Measurements from ENCODE around the gene TTLL11.

Gene TTLL11

GRCh38 chr9:121830441-121831140, 262.5 kb downstream of the TTLL11 start:
- DNase-seq (ENCODE audit: low read depth): no peak

GRCh38 chr9:121827251-121827967, 265.7 kb downstream of the TTLL11 start:
- DNase-seq (ENCODE audit: low read depth): no peak

GRCh38 chr9:121826711-121827110, 266.4 kb downstream of the TTLL11 start:
- DNase-seq (ENCODE audit: low read depth): no peak

- DNase-seq (ENCODE audit: low read depth): no peak
Observed at GRCh38 chr9:121825031-121825691, 267.9 kb downstream of the TTLL11 start.

- no peak for DNase-seq (ENCODE audit: low read depth)
Observed at GRCh38 chr9:121824651-121825030, 268.5 kb downstream of the TTLL11 start.

GRCh38 chr9:121823451-121824169, 269.5 kb downstream of the TTLL11 start:
- no peak for DNase-seq (ENCODE audit: low read depth)

GRCh38 chr9:121822093-121823085, 270.7 kb downstream of the TTLL11 start:
- no peak for DNase-seq (ENCODE audit: low read depth)

GRCh38 chr9:121821326-121821725, 271.8 kb downstream of the TTLL11 start:
- DNase-seq (ENCODE audit: low read depth): no peak

GRCh38 chr9:121820286-121821005, 272.7 kb downstream of the TTLL11 start:
- DNase-seq (ENCODE audit: low read depth): no peak

GRCh38 chr9:121819428-121820231, 273.5 kb downstream of the TTLL11 start:
- no peak for DNase-seq (ENCODE audit: low read depth)

GRCh38 chr9:121818841-121819427, 274.2 kb downstream of the TTLL11 start:
- DNase-seq (ENCODE audit: low read depth): no peak

- DNase-seq (ENCODE audit: low read depth): no peak
Observed at GRCh38 chr9:121818016-121818661, 275.0 kb downstream of the TTLL11 start.

- no peak for DNase-seq (ENCODE audit: low read depth)
Observed at GRCh38 chr9:121817476-121817875, 275.6 kb downstream of the TTLL11 start.

GRCh38 chr9:121816845-121817450, 276.2 kb downstream of the TTLL11 start:
- no peak for DNase-seq (ENCODE audit: low read depth)

GRCh38 chr9:121816449-121816817, 276.7 kb downstream of the TTLL11 start:
- DNase-seq (ENCODE audit: low read depth): no peak

- DNase-seq (ENCODE audit: low read depth): no peak
Observed at GRCh38 chr9:121815546-121816448, 277.3 kb downstream of the TTLL11 start.

- DNase-seq (ENCODE audit: low read depth): no peak
Observed at GRCh38 chr9:121815084-121815483, 278.0 kb downstream of the TTLL11 start.

Data from HS-5 (cell line).